VCaP (cell line): Measurements from ENCODE around the gene WNT9B.

Source experiments
- H3K27ac ChIP-seq: fragments of 450-650 bp; 2 replicates; pipeline ENCODE4 v1.5.1; 2017
- CTCF ChIP-seq: fragments of 450-650 bp; conservative IDR thresholded peaks from 2 replicates; pipeline ENCODE4 v1.5.1; 2017; ENCODE audit warnings: mild to moderate bottlenecking, moderate library complexity

Gene WNT9B

DNA sequence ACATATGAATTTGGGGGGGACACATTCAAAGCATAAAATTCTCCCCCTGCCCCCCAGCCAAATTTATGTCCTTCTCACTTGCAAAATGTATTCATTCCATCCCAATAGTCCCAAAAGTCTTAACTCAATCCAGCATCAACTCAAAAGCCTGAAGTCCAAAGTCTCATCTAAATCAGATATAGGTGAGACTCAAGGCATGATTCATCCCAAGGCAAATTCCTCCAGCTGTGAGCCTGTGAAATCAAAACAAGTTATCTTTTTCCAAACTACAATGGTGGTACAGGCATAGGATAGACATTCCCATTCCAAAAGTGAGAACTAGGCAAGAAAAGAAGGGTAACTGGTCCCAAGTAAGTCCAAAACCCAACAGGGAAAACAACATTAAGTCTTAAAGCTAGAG, 65.7 kb downstream of the WNT9B start:
- no peak for TF ChIP-seq CTCF
- no peak overlapping the region for H3K27ac ChIP-seq

- TF ChIP-seq CTCF: no peak
- no peak overlapping the region for H3K27ac ChIP-seq
Observed at GRCh38 chr17:46917516-46917915, 66.1 kb downstream of the WNT9B start.

- H3K27ac ChIP-seq: peak overlapping the region; percentile 97
Observed at GRCh38 chr17:46921962-46922361, 70.6 kb downstream of the WNT9B start.

GRCh38 chr17:46922487-46922803, 71.1 kb downstream of the WNT9B start:
- no peak for TF ChIP-seq CTCF
- H3K27ac ChIP-seq: peak overlapping the region; percentile 97

DNA sequence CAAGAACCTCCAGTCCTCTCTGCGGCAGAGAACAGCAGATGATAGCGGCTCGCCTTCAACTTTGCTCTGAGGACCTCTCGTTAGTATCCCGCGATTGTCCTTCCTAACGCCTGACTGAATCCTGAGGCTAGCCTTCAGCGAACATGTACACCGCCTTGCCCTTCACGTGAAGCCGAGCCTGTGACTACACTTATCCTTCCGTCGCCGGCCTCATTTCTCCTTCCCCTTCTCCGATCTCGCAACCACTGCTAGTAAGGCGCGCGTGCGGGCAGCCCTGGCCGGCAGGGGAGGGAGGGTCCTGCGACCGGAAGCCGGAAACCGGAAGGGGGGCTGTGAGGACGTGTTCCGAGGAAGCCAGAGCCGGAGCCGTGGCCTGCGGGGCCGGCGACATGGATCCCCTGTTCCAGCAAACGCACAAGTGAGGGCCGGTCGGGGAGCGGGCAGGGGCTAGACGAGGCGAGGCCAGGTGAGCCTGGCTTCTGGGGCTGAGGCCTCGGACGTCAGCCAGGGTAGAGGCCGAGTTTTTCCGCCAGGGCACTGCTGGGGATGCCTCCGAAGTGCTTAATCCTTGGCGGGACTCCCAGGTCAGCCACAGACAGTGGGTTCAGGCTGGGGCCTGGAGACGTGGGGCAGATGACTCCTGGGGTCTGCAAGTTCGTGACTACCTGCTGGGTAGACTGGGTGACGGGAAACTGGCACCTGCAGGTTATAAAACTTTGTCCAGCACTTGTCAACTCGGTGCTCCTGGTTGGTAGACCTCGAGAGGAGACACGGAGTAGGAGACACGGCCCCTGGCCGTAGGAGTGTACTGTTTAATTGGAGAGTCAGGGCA, 71.6 kb downstream of the WNT9B start, which contains the start of gene GOSR2:
Gene GOSR2, plus strand, starts transcription at position 357 of the 832 bp plus-strand sequence. Its CDS starts 33 bp downstream, at position 390.
- peak within 1 kb of the TSS; percentile 97 for H3K27ac ChIP-seq
- TF ChIP-seq CTCF: no peak

GRCh38 chr17:46925185-46925868, 73.9 kb downstream of the WNT9B start:
- no peak overlapping the region for H3K27ac ChIP-seq
- no peak for TF ChIP-seq CTCF

DNA sequence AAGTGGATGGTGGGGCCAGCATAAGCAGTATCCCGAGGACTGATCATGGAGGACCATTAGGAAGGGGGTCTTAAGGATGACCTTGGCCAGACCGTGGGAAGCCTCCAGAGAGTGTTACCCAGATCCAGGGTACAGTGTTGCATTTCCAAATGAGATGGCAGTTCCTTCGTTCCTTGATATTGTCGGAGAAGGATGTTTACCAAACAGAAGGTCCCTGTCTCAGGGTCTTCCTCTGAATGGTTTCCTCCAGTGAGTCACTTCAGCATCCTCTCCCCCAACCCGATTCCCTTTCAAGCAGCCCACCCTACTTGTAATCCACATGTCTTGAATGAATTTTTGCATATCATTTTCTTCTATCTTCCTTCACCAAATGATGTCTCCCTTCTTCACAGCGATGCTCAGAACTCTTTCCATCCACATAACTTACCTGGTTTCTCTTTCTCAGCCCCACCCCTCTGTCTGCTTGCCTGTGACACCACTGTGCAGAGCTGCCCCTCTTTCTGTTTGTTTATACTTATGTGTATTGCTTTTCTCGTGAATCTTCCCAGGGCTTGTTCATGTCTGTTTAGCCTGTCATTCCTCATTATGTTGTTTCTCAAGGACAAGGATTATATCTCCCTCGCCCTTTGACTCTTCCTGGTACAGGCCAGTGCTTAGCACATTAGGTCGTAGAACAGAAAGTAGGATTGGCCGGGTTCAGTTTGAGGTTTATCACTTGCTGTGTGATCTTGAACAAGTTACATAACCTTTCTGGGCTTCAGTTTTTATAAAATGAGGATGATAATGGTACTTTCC, 77.3 kb downstream of the WNT9B start:
- no peak overlapping the region for H3K27ac ChIP-seq
- no peak for TF ChIP-seq CTCF
